Measurements from ENCODE around the gene SCG5.

Gene SCG5

GRCh38 chr15:32676169-32676568 lies 34.7 kb downstream of the SCG5 start:
- no peak overlapping the region for H3K9ac ChIP-seq (ENCODE audit: low read depth, low read length)
- no peaks in the 10 kb centered on the region for H3K27me3 ChIP-seq (ENCODE audit: insufficient read depth, low read length)
- H3K9me3 ChIP-seq (ENCODE audit: insufficient read depth, low read depth, low read length), result no peaks in the 10 kb centered on the region
- no peak overlapping the region for H3K27ac ChIP-seq (ENCODE audit: low read depth, low read length)
- H3K4me1 ChIP-seq (ENCODE audit: insufficient read depth, low read length), result peaks cover 12% of the 10 kb centered on the region
- H3K4me3 ChIP-seq (ENCODE audit: low read length), result no peak overlapping the region
- 85% methylated on average over 2 of the region's 2 CpGs for WGBS
- H3K36me3 ChIP-seq (ENCODE audit: insufficient read depth, low read length), result no peaks in the 10 kb centered on the region

- Histone ChIP-seq H3K4me1 (ENCODE audit: insufficient read depth, low read length) (peaks cover 12% of the 10 kb centered on the region), H3K27me3 (ENCODE audit: insufficient read depth, low read length) (no peaks in the 10 kb centered on the region), H3K9me3 (ENCODE audit: insufficient read depth, low read depth, low read length) (no peaks in the 10 kb centered on the region), H3K36me3 (ENCODE audit: insufficient read depth, low read length) (no peaks in the 10 kb centered on the region), H3K4me3 (ENCODE audit: low read length) (no peak overlapping the region), H3K9ac (ENCODE audit: low read depth, low read length) (no peak overlapping the region), H3K27ac (ENCODE audit: low read depth, low read length) (no peak overlapping the region)
- 82% methylated on average over 3 of the region's 5 CpGs for WGBS
Measured at GRCh38 chr15:32677238-32677750, 35.8 kb downstream of the SCG5 start.

- 95% methylated on average over 4 of the region's 4 CpGs for WGBS
- Histone ChIP-seq H3K36me3 (ENCODE audit: insufficient read depth, low read length) (no peaks in the 10 kb centered on the region), H3K27me3 (ENCODE audit: insufficient read depth, low read length) (no peaks in the 10 kb centered on the region), H3K4me1 (ENCODE audit: insufficient read depth, low read length) (peaks cover 12% of the 10 kb centered on the region), H3K9ac (ENCODE audit: low read depth, low read length) (no peak overlapping the region), H3K27ac (ENCODE audit: low read depth, low read length) (no peak overlapping the region), H3K4me3 (ENCODE audit: low read length) (no peak overlapping the region), H3K9me3 (ENCODE audit: insufficient read depth, low read depth, low read length) (no peaks in the 10 kb centered on the region)
Measured at GRCh38 chr15:32679298-32679690, 37.8 kb downstream of the SCG5 start.

GRCh38 chr15:32682569-32682968 lies 41.1 kb downstream of the SCG5 start:
- H3K27ac ChIP-seq (ENCODE audit: low read depth, low read length), result no peak overlapping the region
- no peak overlapping the region for H3K9ac ChIP-seq (ENCODE audit: low read depth, low read length)
- no peaks in the 10 kb centered on the region for H3K9me3 ChIP-seq (ENCODE audit: insufficient read depth, low read depth, low read length)
- WGBS, result 94% methylated on average over 3 of the region's 3 CpGs
- peaks cover 5% of the 10 kb centered on the region for H3K4me1 ChIP-seq (ENCODE audit: insufficient read depth, low read length)
- H3K36me3 ChIP-seq (ENCODE audit: insufficient read depth, low read length), result no peaks in the 10 kb centered on the region; the same call in 1 of the 2 replicates
- H3K4me3 ChIP-seq (ENCODE audit: low read length), result no peak overlapping the region
- no peaks in the 10 kb centered on the region for H3K27me3 ChIP-seq (ENCODE audit: insufficient read depth, low read length)

- WGBS, result 93% methylated on average over 2 of the region's 2 CpGs
- Histone ChIP-seq H3K36me3 (ENCODE audit: insufficient read depth, low read length) (no peaks in the 10 kb centered on the region; the same call in 1 of the 2 replicates), H3K9ac (ENCODE audit: low read depth, low read length) (no peak overlapping the region), H3K27ac (ENCODE audit: low read depth, low read length) (no peak overlapping the region), H3K4me3 (ENCODE audit: low read length) (no peak overlapping the region), H3K27me3 (ENCODE audit: insufficient read depth, low read length) (no peaks in the 10 kb centered on the region), H3K4me1 (ENCODE audit: insufficient read depth, low read length) (no peaks in the 10 kb centered on the region), H3K9me3 (ENCODE audit: insufficient read depth, low read depth, low read length) (no peaks in the 10 kb centered on the region)
Measured at GRCh38 chr15:32682977-32683630, 41.6 kb downstream of the SCG5 start.

GRCh38 chr15:32683906-32684584 lies 42.5 kb downstream of the SCG5 start:
- H3K27me3 ChIP-seq (ENCODE audit: insufficient read depth, low read length), result no peaks in the 10 kb centered on the region
- H3K27ac ChIP-seq (ENCODE audit: low read depth, low read length), result no peak overlapping the region
- no peaks in the 10 kb centered on the region for H3K4me1 ChIP-seq (ENCODE audit: insufficient read depth, low read length)
- no peaks in the 10 kb centered on the region; the same call in 1 of the 2 replicates for H3K36me3 ChIP-seq (ENCODE audit: insufficient read depth, low read length)
- H3K9ac ChIP-seq (ENCODE audit: low read depth, low read length), result no peak overlapping the region
- no peak overlapping the region for H3K4me3 ChIP-seq (ENCODE audit: low read length)
- WGBS, result 91% methylated on average over 8 of the region's 8 CpGs
- no peaks in the 10 kb centered on the region for H3K9me3 ChIP-seq (ENCODE audit: insufficient read depth, low read depth, low read length)

GRCh38 chr15:32685576-32685975 lies 44.1 kb downstream of the SCG5 start:
- Histone ChIP-seq H3K4me1 (ENCODE audit: insufficient read depth, low read length) (no peaks in the 10 kb centered on the region), H3K27me3 (ENCODE audit: insufficient read depth, low read length) (no peaks in the 10 kb centered on the region), H3K36me3 (ENCODE audit: insufficient read depth, low read length) (no peaks in the 10 kb centered on the region; the same call in 1 of the 2 replicates), H3K4me3 (ENCODE audit: low read length) (no peak overlapping the region), H3K27ac (ENCODE audit: low read depth, low read length) (no peak overlapping the region), H3K9me3 (ENCODE audit: insufficient read depth, low read depth, low read length) (no peaks in the 10 kb centered on the region), H3K9ac (ENCODE audit: low read depth, low read length) (no peak overlapping the region)
- no CpG with 5 or more reads among the region's 1 CpG for WGBS

GRCh38 chr15:32687556-32687955 lies 46.0 kb downstream of the SCG5 start:
- H3K9ac ChIP-seq (ENCODE audit: low read depth, low read length), result no peak overlapping the region
- WGBS, result 90% methylated on average over 2 of the region's 5 CpGs
- H3K27ac ChIP-seq (ENCODE audit: low read depth, low read length), result no peak overlapping the region

GRCh38 chr15:32688151-32688639 lies 46.7 kb downstream of the SCG5 start:
- WGBS, result 93% methylated on average over 2 of the region's 2 CpGs
- no peak overlapping the region for H3K27ac ChIP-seq (ENCODE audit: low read depth, low read length)
- no peak overlapping the region for H3K9ac ChIP-seq (ENCODE audit: low read depth, low read length)

More at GRCh38 chr15:32687556-32687955, 46.0 kb downstream of the SCG5 start:
- Histone ChIP-seq H3K36me3 (ENCODE audit: insufficient read depth, low read length) (no peaks in the 10 kb centered on the region; the same call in 1 of the 2 replicates), H3K27me3 (ENCODE audit: insufficient read depth, low read length) (no peaks in the 10 kb centered on the region), H3K4me1 (ENCODE audit: insufficient read depth, low read length) (no peaks in the 10 kb centered on the region), H3K4me3 (ENCODE audit: low read length) (no peak overlapping the region), H3K9me3 (ENCODE audit: insufficient read depth, low read depth, low read length) (no peaks in the 10 kb centered on the region)

GRCh38 chr15:32690941-32691688 lies 49.6 kb downstream of the SCG5 start:
- 93% methylated on average over 7 of the region's 8 CpGs for WGBS
- Histone ChIP-seq H3K36me3 (ENCODE audit: insufficient read depth, low read length) (no peaks in the 10 kb centered on the region), H3K4me3 (ENCODE audit: low read length) (no peak overlapping the region), H3K9me3 (ENCODE audit: insufficient read depth, low read depth, low read length) (no peaks in the 10 kb centered on the region), H3K4me1 (ENCODE audit: insufficient read depth, low read length) (no peaks in the 10 kb centered on the region), H3K27ac (ENCODE audit: low read depth, low read length) (no peak overlapping the region), H3K9ac (ENCODE audit: low read depth, low read length) (no peak overlapping the region), H3K27me3 (ENCODE audit: insufficient read depth, low read length) (no peaks in the 10 kb centered on the region)

More at GRCh38 chr15:32688151-32688639, 46.7 kb downstream of the SCG5 start:
- H3K4me3 ChIP-seq (ENCODE audit: low read length), result no peak overlapping the region
- no peaks in the 10 kb centered on the region for H3K27me3 ChIP-seq (ENCODE audit: insufficient read depth, low read length)
- H3K4me1 ChIP-seq (ENCODE audit: insufficient read depth, low read length), result no peaks in the 10 kb centered on the region
- H3K36me3 ChIP-seq (ENCODE audit: insufficient read depth, low read length), result no peaks in the 10 kb centered on the region; the same call in 1 of the 2 replicates
- H3K9me3 ChIP-seq (ENCODE audit: insufficient read depth, low read depth, low read length), result no peaks in the 10 kb centered on the region

GRCh38 chr15:32691689-32692038 lies 50.2 kb downstream of the SCG5 start:
- H3K4me3 ChIP-seq (ENCODE audit: low read length), result no peak overlapping the region
- H3K27me3 ChIP-seq (ENCODE audit: insufficient read depth, low read length), result no peaks in the 10 kb centered on the region
- 89% methylated on average over 10 of the region's 10 CpGs for WGBS
- no peaks in the 10 kb centered on the region for H3K4me1 ChIP-seq (ENCODE audit: insufficient read depth, low read length)
- no peak overlapping the region for H3K9ac ChIP-seq (ENCODE audit: low read depth, low read length)
- no peak overlapping the region for H3K27ac ChIP-seq (ENCODE audit: low read depth, low read length)
- H3K36me3 ChIP-seq (ENCODE audit: insufficient read depth, low read length), result no peaks in the 10 kb centered on the region
- H3K9me3 ChIP-seq (ENCODE audit: insufficient read depth, low read depth, low read length), result no peaks in the 10 kb centered on the region

All from HUES64 (cell line).